Mononuclear cell (primary cell): Measurements from ENCODE around the gene C1orf35. TPM values are rescaled to one million over a fixed set of nuclear protein-coding genes. Genes with fewer than 3 reads are reported as not detected.

Experiments
- H3K27me3 ChIP-seq: 2 replicates; pipeline ENCODE4 v1.6.0; 2011; ENCODE audit warnings: low read length, control low read depth; ENCODE audit not compliant: insufficient read depth
- H3K4me1 ChIP-seq: 2 replicates; pipeline ENCODE4 v1.5.1; 2011; ENCODE audit warnings: mild to moderate bottlenecking, low read length, control low read depth; ENCODE audit not compliant: insufficient read depth
- H3K4me3 ChIP-seq: 2 replicates; pipeline ENCODE4 v1.5.1; 2011; ENCODE audit warnings: mild to moderate bottlenecking, low read length, moderate library complexity
- H3K9me3 ChIP-seq: 2 replicates; pipeline ENCODE4 v1.5.1; 2011; ENCODE audit warnings: low read depth, mild to moderate bottlenecking, control low read depth, low read length
- total RNA-seq: library from RNA; depleted of rRNA; stranded (reverse); fragments of >200 nt; gene quantifications from one replicate; pipeline ENCODE4 v1.2.3, GENCODE V29; 2012

C1orf35 gene
- 6.1 TPM for total RNA-seq

DNA sequence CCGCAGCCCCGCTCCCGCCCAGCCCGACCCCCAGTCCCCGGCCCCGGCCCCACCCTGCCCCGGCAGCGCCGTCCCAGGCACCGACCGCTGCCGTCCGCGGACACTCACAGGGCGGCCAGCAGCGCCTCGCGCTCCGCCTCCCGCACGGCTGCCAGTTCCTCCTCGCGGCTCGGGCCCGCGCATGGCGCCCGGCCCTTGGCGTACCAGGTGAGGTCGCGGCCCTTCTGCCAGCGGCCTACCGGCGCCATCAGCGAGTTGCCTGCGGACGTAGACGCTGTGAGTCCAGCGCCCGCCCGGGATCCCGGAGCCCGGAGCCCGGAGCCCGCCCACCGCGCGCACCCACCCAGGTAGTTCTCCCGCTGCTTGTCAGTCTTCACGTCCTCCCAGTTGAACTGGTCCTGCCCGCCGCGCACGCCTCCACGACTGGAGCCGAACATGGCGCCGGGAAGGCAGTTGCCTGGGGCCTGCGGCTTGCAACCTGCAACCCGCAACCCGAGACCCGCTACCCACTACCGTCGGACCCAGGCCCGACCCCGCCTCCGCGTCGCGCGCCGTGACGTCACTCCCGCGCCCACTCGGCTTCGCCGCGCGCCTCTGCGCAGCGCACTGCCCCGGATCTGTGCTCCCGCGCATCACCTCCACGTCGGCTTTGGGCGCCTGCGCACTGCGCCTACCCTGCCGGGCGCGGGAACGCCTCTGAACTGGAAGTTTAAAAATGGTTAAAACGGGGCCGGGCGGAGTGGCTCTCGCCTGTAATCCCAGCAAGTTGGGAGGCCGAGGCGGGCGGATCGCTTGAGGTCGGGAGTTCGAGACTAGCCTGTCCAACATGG is at the start of gene C1orf35:
Gene C1orf35, minus strand, starts transcription at position 535 of the 830 bp plus-strand sequence. Its CDS starts 98 bp downstream, at position 437.
- no peaks in the 10 kb centered on the region for H3K9me3 ChIP-seq
- peak within 1 kb of the TSS; percentile 90 for H3K4me3 ChIP-seq
- peaks cover 36% of the 10 kb centered on the region for H3K4me1 ChIP-seq
- no peaks in the 10 kb centered on the region for H3K27me3 ChIP-seq

DNA sequence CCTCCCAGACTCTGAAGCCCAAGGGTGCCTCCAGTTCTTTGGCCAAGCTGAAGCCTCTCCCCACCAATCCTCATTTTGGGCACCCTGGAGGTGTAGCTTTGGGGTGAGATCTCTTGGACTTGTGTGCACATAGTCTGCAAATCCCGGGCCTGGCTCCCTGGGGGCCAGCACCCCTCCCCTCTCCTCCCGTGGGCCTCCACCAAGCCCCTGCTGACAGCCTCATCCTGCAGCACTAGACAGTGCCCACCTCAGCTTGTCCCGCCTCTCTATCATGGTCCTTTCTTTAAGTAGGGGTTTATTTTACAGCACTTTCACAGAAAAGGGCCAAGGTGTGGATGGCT is 49.8 kb upstream of the C1orf35 start:
- H3K4me3 ChIP-seq: no peak overlapping the region
- H3K4me1 ChIP-seq: no peaks in the 10 kb centered on the region
- no peaks in the 10 kb centered on the region for H3K27me3 ChIP-seq
- H3K9me3 ChIP-seq: no peaks in the 10 kb centered on the region

DNA sequence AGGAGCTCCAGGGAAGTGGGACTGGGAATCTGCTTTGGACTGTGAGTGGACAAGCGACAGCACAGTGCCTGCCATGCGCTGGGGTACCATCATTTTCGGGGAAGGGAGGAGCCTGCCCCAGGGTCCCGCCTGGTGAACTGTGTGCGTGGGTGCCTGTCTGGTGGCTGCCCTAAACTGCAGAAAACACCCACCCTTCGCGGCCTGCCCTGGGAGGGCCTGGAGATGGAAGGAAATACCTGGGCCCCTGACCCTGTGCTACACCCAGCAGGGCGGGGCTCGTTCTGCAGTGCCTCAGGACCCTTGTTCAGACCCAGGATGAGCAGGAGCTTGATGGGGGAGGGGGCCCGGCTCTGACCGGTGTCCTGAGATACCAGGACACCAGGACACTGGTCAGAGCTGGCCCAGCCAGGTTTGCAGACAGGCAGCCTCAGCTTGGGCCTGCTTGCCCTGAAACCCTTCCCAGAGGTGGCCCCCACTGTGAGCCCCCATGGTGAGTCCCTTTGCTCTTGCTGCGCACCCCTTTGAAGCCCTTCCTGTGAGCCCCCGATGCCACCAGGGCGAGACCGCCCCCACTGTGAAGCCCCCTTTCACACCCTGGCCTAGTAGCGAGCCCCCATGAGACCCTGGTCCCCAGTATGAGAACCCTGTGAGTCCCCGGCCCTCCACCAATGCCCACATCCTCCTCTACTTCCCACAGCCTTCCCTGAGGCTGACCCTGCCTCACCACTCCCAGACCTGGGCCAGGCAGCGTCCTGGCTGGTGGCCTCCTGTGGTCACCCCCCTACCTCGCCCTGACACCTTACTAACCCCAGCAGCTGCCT is 49.2 kb upstream of the C1orf35 start:
- Histone ChIP-seq H3K4me3 (no peak overlapping the region), H3K27me3 (no peaks in the 10 kb centered on the region), H3K4me1 (no peaks in the 10 kb centered on the region), H3K9me3 (no peaks in the 10 kb centered on the region)

DNA sequence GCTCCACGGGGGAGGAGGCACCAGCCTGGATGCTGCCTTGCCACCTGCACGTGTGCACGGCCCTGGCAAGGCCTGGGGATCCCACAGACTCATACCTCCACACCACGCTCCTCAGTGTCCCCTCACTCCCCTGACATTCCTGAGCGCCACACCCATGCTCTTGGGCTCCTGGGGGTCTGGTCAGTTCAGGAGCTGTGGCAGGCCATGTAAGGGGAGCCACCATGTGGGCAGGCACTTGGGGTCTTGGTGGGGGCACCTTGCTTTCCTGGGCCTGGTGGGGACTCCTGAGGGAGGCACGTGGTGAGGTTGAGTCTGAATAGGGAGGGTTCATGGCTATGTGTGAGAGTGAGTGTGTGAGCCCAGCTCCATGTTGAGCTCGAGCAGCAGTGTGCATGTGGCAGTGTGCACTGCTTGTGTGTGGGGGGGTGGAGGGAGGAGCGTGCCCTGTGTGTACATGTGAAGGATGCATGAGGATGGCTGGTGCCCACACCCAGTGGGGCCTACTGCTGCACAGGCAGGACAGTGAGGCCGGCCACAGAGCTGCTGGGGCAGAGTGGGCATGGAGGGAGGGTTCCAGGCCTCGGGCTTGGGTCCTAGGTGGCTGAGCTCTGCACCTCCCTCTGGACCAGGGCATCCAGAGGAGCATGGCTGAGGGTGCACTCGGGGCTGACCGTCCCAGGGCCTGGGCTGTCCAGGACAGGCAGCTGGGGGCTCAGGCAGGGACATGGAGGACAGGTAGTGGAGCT is 48.2 kb upstream of the C1orf35 start:
- no peaks in the 10 kb centered on the region for H3K27me3 ChIP-seq
- H3K4me1 ChIP-seq: no peaks in the 10 kb centered on the region
- no peak overlapping the region for H3K4me3 ChIP-seq
- H3K9me3 ChIP-seq: no peaks in the 10 kb centered on the region

DNA sequence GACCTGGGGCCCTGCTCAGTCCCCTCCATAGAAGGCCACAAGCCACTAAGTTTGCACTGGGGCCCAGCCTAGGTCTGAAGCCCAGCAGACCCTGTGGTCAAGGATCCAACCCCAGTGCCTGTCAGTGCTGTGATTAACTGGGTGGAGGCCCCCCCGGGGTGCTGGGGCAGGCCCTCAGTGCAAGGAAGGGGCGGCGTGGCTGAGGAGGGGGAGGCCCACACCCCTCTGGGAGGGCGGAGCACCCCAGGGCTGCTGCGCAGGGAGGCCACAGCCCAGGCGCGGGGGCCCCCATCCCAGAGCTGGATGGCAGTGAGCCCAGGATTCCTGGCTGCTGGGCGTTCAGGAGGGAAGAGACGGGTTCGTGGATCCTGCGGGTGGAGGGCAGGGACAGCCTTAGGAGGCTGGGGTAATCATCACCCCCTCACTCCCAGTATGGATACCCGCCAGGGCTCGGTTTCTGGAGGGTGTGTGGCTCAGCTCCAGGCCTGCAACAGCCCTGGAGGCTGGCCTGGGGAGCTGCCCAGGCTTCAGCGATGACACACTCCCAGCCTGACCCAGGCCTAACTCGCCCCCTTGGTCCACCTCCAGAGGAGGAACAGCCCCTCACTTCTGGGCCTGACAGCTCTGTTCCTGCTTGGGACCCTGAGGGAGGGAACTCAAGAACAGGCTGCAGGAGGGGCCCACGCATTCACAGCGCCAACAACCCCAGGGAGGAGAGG is 47.5 kb upstream of the C1orf35 start:
- Histone ChIP-seq H3K9me3 (no peaks in the 10 kb centered on the region), H3K4me1 (no peaks in the 10 kb centered on the region), H3K27me3 (no peaks in the 10 kb centered on the region), H3K4me3 (no peak overlapping the region)

DNA sequence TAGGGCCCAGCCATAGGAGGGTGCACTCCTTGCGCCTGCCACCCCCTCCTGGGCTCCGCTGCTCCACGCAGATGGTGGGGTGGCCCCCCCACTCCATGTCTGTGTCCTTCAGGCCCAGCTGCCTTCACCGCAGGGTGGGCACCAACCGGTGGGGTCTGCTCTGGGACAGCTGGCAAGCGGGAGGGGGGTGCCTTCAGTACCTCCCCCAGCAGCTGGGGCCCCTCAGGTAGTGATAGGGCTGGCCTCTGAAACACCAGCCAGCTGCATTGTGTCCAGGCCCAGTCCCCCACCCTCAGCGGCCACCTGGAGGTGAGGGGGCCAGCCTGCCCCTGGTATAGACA is 47.0 kb upstream of the C1orf35 start:
- Histone ChIP-seq H3K4me1 (no peaks in the 10 kb centered on the region), H3K4me3 (no peak overlapping the region), H3K9me3 (no peaks in the 10 kb centered on the region), H3K27me3 (no peaks in the 10 kb centered on the region)

DNA sequence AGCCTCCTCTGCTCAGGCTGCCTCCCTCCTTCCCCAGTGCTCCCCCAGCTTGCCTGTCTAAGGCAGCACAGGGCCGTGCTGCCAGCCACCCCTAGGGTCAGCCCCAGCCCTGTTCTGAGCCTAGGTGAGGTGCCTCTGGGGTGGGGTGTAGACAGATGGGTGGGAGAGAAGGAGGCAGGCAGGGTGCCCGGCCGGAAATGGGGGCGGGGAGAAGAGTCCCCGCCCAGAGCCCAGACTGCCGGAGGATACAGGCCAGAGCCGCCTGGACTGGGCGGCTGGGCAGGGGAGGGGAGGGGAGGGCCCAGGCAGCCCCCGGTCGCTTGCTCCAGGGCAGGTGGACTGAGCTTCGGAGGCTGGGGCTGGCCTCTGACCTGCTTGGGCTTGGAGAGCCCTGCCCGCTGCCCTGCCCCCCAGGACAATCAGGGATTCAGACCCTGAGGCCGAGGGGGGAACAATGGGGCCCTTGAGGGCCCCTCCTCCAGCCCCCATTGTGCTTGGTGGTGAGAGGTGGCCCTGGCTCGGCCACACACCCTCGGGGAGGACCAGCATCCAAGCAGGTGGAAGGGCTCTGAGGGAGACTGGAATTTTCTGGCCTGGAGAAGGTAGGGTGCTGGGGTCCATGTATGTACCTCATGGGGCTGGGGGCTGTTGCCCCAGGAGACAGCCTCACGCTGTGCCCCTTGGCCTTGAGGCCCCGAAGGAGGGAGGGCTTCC is 46.4 kb upstream of the C1orf35 start, which contains the start of gene GJC2:
Gene GJC2, plus strand, starts transcription at position 525 of the 714 bp plus-strand sequence. CDS start 7,829 bp downstream, outside the sequence.
- H3K9me3 ChIP-seq: no peaks in the 10 kb centered on the region
- peaks cover under 1% of the 10 kb centered on the region for H3K4me1 ChIP-seq
- no peak within 1 kb of the TSS for H3K4me3 ChIP-seq
- H3K27me3 ChIP-seq: no peaks in the 10 kb centered on the region

DNA sequence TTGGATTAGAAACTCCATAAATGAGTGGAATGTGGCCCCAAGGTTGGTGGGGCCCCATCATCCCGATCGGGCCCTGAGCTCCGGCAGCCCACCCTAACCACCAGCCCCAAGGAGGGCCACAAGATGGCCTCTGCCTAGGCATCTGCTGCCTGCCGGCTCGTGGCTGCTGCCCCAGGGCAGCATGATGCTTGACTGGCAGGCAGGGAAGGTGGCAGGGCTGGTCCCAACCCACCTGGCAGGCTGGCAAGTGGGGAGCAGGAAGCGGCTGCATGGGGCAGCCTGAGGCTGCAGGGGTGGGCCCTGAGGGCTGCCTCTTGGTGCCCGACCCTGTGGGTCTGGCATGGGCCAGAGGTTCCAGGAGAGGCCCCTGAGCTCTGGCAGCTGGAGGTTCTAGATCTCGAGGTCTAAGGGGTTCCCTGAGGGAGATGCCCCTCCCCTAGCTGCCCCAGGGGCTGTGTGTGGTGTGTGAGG is 45.8 kb upstream of the C1orf35 start:
- no peaks in the 10 kb centered on the region for H3K27me3 ChIP-seq
- peaks cover 7% of the 10 kb centered on the region for H3K4me1 ChIP-seq
- H3K9me3 ChIP-seq: no peaks in the 10 kb centered on the region
- no peak overlapping the region for H3K4me3 ChIP-seq

DNA sequence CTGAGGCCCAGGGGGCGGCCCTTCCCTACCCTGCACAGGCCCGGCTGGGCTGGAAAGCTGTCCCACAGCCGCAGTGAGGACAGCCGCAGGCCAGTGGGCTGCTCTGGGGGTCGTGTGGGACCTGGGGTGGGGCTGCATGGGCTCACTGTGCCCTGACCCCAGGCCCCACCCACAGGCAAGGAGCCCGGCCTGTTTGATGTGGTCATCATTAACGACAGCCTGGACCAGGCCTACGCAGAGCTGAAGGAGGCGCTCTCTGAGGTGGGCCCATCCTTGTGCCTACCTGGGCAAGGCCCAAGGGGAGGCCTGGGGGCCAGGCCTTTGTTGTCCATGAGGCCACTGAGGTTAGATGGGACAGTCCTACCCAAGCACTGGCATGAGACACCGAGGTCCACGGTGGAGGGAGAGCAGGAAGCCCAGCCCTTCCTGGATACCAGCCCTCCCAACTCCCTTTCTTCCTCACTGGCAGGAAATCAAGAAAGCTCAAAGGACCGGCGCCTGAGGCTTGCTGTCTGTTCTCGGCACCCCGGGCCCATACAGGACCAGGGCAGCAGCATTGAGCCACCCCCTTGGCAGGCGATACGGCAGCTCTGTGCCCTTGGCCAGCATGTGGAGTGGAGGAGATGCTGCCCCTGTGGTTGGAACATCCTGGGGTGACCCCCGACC is 45.2 kb upstream of the C1orf35 start:
- Histone ChIP-seq H3K27me3 (no peaks in the 10 kb centered on the region), H3K9me3 (no peaks in the 10 kb centered on the region), H3K4me1 (peaks cover 12% of the 10 kb centered on the region), H3K4me3 (no peak overlapping the region)

DNA sequence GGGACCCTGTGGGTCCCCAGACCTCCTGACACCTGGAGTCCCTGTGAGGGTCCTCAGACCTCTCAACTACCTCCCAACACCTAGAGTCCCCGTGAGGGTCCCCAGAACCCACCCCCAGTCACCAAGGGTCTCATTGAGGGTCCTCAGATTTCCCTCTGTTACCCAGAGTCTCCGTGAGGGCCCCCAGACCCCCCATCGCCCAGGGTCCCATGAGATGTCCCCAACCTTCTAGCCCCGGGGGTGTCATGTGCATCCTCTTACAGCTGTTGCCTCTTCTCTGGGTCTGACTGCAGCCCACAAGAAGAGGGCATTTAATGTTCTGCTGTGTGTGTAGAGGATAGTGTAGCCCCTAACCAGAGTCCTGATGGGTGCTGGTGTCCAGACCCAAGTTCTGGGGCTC is 44.6 kb upstream of the C1orf35 start:
- no peaks in the 10 kb centered on the region for H3K27me3 ChIP-seq
- no peak overlapping the region for H3K4me3 ChIP-seq
- peaks cover 17% of the 10 kb centered on the region for H3K4me1 ChIP-seq
- H3K9me3 ChIP-seq: no peaks in the 10 kb centered on the region

DNA sequence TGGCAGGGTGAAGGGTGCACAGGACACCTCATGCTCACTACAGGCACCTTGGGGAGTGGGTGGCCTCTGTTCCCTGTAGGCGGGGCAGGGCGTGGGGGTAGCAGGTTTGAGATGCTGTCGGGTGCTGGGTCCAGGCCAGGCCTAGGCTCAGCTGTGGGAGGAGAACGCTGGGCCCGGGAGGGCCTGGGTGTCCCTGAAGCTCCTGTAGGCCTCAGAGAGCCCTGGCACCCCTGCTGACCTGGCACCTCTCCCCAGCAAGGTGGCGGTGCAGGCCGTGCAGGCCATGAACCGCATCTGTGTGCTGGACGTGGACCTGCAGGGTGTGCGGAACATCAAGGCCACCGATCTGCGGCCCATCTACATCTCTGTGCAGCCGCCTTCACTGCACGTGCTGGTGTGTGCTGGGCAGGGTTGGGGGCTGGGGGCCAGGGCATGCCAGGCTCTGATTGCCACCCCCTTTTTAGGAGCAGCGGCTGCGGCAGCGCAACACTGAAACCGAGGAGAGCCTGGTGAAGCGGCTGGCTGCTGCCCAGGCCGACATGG is 44.1 kb upstream of the C1orf35 start:
- Histone ChIP-seq H3K4me3 (no peak overlapping the region), H3K9me3 (no peaks in the 10 kb centered on the region), H3K4me1 (peaks cover 22% of the 10 kb centered on the region), H3K27me3 (no peaks in the 10 kb centered on the region)

DNA sequence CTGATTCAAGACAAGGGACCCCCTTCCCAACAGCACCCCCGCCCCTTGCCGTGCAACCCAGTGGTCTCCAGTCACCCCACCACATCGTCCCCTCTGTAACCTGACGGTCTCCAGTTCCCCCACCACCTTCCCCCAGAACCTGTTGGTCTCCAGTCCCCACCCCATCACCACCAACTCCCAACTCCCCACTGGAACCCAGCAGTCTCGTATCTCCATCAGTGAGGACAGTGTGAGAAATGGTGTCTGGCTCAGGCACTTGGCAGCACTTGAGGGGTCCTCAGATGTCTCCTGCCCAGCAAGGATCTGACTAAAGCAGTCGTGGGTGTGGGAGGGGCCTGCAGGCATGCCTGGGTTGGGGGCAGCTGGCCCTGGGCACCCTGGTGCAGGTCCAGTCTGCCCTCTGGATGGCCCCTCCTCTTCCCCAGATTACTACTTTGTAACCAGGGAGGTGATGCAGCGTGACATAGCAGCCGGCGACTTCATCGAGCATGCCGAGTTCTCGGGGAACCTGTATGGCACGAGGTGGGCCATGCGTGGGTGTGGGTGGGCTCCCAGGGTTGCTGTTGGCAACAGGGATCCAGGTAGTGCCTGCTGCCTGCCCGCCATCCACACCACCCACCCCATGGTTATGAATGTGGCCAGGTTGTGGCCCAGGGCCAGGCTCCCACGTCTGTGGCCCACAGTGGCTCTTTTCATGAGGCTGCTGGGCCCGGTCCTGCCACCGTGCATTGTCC is 43.5 kb upstream of the C1orf35 start:
- Histone ChIP-seq H3K4me1 (peaks cover 29% of the 10 kb centered on the region), H3K4me3 (no peak overlapping the region), H3K9me3 (no peaks in the 10 kb centered on the region), H3K27me3 (no peaks in the 10 kb centered on the region)
